ENCODE measurements around the gene MAD1L1.

DNA sequence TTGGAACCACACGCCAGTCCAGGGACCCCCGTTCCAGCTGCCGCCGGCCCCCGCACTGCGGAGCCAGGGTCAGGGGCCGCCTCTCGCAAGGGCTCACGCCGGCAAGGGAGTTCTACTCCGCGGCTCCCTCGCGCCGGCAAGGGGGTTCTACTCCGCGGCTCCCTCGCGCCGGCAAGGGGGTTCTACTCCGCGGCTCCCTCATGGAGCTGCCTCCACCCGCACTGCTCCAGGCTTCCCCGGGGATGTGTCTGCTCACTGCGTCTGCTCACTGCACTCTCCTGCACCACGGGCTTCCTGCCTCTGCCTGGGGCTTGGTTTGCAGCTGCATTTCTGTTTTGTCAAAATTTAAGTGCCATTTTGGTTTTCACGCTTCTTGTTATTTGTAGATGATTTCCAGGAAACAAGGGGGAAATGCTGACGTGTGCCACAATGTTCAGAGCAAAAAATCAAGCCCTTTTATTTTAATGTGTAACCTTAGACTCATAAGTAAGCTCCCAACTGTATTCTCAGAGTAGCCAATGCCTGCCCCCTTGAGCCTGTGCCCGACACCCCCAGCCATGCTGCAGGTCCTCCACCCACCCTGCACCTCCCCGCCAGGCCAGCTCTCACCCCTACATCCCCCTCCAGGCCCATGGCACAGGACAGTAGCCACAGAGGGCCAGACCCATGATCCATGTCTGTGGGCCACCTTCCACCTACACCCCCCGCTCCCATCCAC lies 246.2 kb downstream of the MAD1L1 start:
- TF ChIP-seq EZH2 (IDR thresholded peaks at IDR 0.05) (no peak), POLR2AphosphoS5 (IDR thresholded peaks at IDR 0.05; ENCODE audit: borderline replicate concordance, low read depth, low read length) (no peak), FOXP2 (optimal IDR thresholded peaks at IDR 0.05; ENCODE audit: control extremely low read depth, extremely low read length, insufficient read depth) (no peak)
